ENCODE results near the gene EXOC1. TPM values are rescaled to one million over a fixed set of nuclear protein-coding genes. Genes with fewer than 3 reads are reported as not detected.

Gene EXOC1
- total and polyA plus RNA-seq, 10 of the 15 experiments (the other 5 are each of a cell fraction or from before 2014, with no cell fraction given), result 11.8 to 36.6 (median 21.1) TPM

DNA sequence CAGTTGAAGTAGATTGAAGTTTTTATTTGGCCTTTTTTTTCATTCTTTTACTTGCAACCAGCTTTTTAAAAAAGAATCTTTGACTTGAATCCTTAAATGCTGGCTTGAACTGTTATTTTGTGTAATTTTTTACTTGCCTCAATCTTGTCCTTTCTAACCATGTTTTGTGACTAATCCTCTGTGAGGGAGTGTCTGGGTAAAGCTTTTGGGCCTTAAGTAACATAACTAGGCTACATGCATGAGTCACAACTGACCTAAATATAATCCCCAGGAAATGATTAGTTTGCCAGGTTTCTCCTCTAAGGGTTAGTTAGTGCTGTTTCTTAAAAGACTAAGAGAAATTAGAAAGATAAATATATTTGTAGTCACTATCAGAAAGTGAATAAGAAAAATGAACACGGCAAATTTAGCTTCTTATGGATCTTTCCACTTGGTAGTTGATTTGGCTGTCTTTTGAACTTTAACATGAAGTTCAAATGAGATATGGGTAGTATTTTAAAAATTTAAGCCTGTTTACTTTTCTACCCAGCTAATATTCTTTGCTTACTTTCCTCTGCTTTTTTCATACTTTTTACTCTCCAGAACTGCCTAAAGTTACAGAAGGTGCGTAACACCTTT lies 13.0 kb downstream of the EXOC1 start:
- H3K27ac ChIP-seq (ENCODE audit: control insufficient read depth, insufficient read depth), result peak overlapping the region; percentile 31
- peak; percentile 43; the same call in 1 of the 2 replicates for TF ChIP-seq JUNB (IDR thresholded peaks at IDR 0.05)
- TF ChIP-seq NBN (IDR thresholded peaks at IDR 0.05), result no peak
- no peak for TF ChIP-seq STAT1 (conservative IDR thresholded peaks at IDR 0.05)
- no peak for TF ChIP-seq FOXK2 (IDR thresholded peaks at IDR 0.05)
- no peak for TF ChIP-seq GATAD2B (conservative IDR thresholded peaks at IDR 0.05; ENCODE audit: low read depth)
- H4K20me1 ChIP-seq (ENCODE audit: control insufficient read depth, insufficient read depth), result no peaks in the 10 kb centered on the region
- intact Hi-C loops (cut with micrococcal nuclease; ENCODE audit: unreplicated experiment), result loop anchor here (2.0 to 5.0 kb wide), 3 partner anchors 434 to 519 kb away; partner anchors contain the start of gene SRD5A3
- no peak overlapping the region; the same call in 1 of the 2 replicates for H3K9ac ChIP-seq (ENCODE audit: control insufficient read depth, insufficient read depth, low read length)
- ChIA-PET SMC1A (ENCODE audit: uncharacterized antibody, unreplicated experiment) (interaction anchor here (0.8 to 2.6 kb wide), 16 partner anchors 8 to 970 kb away, joined by 3 to 26 read pairs (median 3); partner anchors contain the start of gene CEP135), RAD21 (ENCODE audit: unreplicated experiment) (interaction anchor here (0.6 to 3.0 kb wide), 7 partner anchors 12 to 529 kb away, joined by 3 to 12 read pairs (median 5); partner anchors contain the start of genes EXOC1 and SRD5A3), CTCF (interaction anchor here (0.7 to 4.4 kb wide), 22 partner anchors 10 to 895 kb away, joined by 3 to 27 read pairs (median 4); partner anchors contain the start of genes CEP135, EXOC1 and SRD5A3), POLR2A (no interaction called here)
- WGBS (ENCODE audit: insufficient coverage, insufficient replicate concordance, low lambda C conversion rate, missing lambda C conversion rate), result 70% methylated on average over 2 of the region's 2 CpGs
- peaks cover 7% of the 10 kb centered on the region; the same call in 1 of the 2 replicates for H3K4me1 ChIP-seq (ENCODE audit: control insufficient read depth, insufficient read depth, low read length)
- no peak overlapping the region for H3K4me3 ChIP-seq
- no peak overlapping the region for H2AFZ ChIP-seq (ENCODE audit: control insufficient read depth, low read depth, low read length)
- peak; percentile 15 for DNase-seq (ENCODE audit: low read depth, low spot score)
- peak; percentile 89 for FAIRE-seq
- in situ Hi-C loops (cut with MboI), result loop anchor here (25.0 kb wide), 1 partner anchor 454 kb away; no protein-coding TSS in a partner anchor
- H3K36me3 ChIP-seq (ENCODE audit: control insufficient read depth in 2 of 2, insufficient read depth in 2 of 2, low read length in 1 of 2), result peaks cover 0 to 5% of the 10 kb centered on the region in 2 experiments; a peak in 1 of 4 replicates
- H3K9me3 ChIP-seq (replicated peaks; ENCODE audit: control insufficient read depth, insufficient read depth, low read length), result no peaks in the 10 kb centered on the region
- BruUV-seq (replicated peaks), result no TSS peak
- H3K27me3 ChIP-seq (replicated peaks in 1 of 2; ENCODE audit: control insufficient read depth in 2 of 2, insufficient read depth in 2 of 2, low read length in 1 of 2), result no peaks in the 10 kb centered on the region
- H3K79me2 ChIP-seq (ENCODE audit: control insufficient read depth, insufficient read depth, low read length), result no peaks in the 10 kb centered on the region
- peak; percentile 93 for ATAC-seq
- no peak overlapping the region for H3K4me2 ChIP-seq (ENCODE audit: control insufficient read depth, insufficient read depth)

Measured in GM12878 (cell line).